Measurements from ENCODE around the gene DEPDC5.
"Not testable (repeated sequence)": the region's sequence is repeated elsewhere in the genome, so short reads cannot be mapped to it uniquely, and the experiment has no call there.

Gene DEPDC5

DNA sequence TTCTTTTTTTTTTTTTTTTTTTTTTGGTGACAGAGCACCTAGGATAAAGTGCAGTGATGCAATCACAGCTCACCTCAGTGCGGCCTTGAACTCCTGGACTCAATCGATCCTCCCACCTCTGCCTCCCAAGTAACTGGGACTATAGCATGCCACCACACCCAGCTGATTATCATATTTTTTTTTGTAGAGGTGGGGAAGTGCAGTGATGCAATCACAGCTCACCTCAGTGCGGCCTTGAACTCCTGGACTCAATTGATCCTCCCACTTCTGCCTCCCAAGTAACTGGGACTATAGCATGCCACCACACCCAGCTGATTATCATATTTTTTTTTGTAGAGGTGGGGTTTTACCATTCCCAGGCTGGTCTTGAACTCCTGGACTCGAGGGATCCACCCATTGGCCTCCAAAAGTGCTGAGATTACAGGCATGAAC is 61.6 kb downstream of the DEPDC5 start:
- not testable (repeated sequence) for DNase-seq

DNA sequence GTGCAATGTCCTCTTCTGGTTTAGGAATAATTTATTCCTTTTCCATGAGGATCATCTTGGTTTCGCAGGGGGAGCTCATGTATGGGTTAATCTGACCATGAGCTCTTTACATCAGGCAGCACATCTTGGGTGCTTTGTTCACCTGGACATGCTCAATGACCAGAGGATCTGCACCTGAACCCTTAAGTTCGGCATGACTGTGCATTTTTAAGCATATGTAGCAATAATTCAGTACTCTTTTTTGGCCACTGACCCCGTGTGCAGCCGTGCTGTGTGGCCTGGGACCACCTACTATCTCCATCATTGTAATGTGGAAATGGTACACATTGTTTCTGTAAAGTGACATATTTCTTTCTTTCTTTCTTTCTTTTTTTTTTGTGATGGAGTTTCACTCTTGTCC is 62.9 kb downstream of the DEPDC5 start:
- no peak for DNase-seq

DNA sequence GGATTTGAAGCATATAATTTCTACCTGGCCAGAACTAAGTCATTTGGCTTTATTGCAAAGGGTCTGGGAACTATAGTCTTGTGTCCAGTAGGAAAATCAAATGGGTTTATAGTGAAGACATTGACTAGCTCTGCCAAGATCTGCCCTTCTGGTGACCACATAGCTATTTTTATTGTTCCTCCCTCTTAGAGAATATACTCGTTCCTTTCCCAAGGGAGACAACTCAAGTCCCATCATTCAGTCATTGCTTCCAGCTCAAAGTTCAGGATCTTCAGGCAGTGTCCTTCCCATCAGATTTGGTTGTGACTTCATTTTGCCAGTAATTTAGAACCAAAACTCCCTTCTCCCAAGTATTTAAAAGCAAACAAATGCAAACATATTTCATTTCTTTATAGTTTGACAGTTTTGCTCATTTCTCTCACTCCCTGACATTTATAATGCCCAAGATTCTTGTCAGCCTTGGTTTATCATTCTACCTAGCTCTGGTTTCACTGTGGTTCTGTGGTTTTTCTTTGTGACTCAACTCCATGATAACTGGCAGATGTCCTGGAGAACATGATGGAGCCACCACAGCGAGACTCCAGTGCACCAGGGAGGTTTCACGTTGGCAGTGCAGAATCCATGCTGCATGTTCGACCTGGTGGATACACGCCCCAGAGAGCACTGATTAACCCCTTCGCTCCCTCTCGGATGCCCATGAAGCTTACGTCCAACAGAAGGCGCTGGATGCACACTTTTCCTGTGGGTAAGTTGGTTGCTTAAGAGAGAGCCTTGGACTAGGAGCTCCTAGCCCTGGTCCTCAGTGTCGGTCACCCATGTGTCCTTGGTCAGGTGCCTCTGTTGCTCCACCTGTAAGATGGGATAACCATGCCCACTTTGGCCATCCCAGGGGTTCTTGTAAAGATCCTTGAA is 64.9 kb downstream of the DEPDC5 start:
- DNase-seq: peak; percentile 16

DNA sequence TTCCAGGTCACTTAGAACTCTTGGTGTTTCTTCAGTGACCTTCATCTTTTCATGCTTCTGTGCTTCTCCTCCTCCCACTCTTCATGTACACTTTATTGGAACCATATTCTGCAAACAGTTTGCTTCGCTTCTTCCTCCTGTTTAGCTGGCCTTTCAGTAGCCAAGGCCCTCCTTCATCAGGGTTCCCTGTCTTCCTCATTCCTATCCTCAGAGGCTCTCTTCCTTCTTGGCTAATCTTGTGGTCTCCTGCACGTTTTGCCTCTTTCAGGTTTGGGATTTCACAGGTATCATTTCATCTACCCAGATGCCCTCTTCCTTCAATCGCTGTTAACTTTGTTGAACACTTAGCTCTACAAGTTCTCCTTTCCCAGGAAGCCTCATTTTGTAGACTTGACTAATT is 66.8 kb downstream of the DEPDC5 start:
- DNase-seq: no peak

DNA sequence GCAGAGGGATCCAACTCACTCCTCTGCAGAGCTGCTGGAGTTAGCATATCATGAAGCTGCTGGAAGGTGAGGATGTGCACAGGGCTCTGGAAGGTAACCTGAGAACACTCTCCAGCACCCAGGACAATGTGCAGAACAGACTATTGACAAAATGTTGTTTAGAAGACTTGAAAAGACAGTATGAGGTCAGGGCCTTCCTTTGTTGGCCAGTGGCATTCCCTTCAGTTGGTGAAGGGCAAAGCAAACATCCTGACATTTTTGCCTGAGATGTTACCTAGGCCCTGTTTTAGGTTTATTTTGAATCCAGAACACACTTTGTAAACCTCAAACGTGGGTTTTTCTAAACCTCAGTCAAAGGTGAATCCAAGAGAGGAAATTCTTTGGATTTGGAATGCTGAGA is 67.8 kb downstream of the DEPDC5 start:
- no peak for DNase-seq

DNA sequence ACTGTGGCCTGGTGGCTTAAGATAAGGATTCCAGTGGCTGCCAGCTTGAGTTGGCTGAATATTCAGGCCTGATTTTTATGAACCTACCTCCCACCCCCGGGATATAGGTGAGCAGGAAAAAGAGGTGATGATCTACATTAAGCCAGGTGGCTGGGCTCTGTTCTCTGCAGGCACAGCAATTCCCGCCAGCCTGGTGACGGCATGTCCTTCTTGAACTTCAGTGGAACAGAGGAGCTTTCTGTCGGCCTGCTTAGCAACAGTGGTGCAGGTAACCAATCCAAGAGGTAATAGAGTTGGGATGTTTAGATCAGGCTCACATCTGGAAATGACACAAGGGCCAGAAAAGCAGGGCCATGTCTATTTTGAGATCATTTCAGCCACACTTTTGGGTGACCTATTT is 68.7 kb downstream of the DEPDC5 start:
- DNase-seq: no peak

DNA sequence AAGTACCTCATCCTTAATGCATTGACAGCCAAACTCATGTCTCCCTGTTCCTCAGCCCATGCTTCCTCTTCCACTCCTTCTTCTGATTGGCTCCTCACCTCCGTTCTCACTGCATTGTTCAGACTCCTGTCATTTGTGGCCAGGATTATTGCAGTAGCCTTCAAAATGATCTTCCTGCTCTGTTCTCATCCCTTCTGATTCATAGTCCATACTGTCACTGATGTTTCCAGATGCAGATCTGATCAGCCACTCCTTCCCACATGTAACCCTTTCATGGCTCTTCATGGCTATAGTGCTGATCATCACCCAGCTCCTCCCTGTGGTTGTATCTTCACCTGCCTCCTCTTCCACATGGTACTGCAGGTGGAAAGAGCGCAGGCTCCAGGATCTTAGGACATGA is 71.7 kb downstream of the DEPDC5 start:
- DNase-seq: no peak

DNA sequence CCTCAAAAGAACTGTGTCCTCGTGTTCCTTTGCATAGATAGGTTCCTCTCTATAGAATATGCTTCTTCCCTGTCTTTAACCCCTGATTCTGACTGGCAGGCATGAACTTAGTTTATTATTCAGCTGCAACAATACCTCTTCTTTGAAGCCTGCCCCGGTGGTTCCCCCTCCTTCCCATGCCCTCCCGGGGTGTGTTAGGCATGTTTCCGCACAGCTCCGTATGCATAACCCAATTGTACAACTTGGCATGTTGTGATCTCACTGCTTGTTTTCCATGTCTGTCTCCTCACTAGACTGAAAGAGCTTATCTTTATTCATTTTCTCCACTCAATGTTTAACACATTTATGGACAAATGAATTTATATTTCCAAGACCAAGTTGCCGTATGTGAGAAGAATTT is 72.6 kb downstream of the DEPDC5 start:
- no peak for DNase-seq

DNA sequence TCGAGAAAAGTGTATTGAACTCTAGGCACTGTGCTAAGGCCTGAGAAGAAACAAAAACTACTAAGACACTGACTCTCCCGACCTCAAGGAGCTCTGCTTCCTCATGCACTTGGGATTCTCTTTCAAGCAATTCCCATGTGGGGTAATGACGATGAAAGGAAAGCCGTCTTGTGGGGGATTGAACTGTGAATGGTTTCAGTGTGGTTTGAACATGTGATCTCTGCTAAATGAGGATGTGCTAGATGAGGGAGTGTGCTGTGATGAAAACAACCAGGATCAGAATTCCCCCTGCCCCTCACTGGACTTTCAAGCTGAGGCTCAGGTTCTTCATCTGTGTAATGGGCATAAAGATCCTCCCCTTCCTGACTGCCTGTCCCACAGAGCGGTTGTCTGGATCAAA is 74.9 kb downstream of the DEPDC5 start:
- peak; percentile 60 for DNase-seq

DNA sequence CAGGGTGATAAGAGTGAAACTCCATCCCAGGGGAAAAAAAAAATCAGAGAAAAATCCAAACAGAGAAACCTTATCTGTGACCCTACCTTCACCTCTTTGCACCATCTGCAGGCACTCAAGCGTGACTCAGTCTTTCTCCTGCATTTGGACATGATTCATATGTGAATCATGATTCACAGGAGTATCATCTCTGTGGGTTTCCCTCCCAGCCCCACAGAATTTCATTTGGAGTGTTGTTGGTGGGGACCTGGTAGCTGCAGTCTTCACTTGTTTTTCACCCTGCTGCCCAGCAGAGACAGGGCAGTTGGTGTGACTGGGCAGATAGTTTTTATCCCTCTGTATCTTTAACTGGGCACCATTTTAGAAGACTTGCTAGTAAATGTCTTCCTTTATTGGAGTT is 75.7 kb downstream of the DEPDC5 start:
- peak; percentile 93 for DNase-seq

DNA sequence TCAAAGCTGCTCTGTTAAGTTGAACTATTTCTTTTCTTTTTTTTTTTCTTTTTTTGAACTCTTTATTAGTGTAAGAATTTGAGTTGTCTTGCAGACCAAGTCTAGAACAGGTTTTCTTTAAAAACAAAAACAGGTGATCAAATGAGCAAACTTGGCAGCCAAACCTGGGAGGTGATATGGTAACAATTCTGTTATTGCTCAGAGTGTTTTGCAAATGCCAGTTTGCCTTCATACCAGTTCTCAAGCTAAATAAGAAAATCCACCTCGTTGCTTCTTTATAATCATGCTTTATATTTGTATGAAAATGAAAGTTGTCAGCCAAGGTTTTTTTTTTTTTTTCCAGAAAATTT is 76.9 kb downstream of the DEPDC5 start:
- no peak for DNase-seq

DNA sequence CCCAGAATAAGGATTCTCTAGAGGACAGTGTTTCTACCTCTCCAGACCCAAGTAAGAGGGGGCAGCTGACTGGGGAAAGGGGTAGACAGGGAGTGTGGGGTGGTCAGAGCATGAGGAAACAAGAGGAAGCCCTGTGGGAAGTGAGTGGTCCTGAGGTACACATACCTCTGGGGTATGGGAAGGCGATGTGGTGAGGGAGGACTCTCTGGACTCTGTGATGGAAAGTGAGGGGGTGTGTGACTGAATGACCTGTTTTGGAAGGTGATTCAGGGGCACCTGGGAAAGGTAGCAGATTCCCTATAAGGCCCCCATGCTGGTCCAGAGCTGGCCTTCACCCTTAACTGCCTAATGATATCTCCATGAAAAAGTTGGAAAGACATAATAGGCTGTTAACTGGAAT is 80.1 kb downstream of the DEPDC5 start:
- no peak for DNase-seq

DNA sequence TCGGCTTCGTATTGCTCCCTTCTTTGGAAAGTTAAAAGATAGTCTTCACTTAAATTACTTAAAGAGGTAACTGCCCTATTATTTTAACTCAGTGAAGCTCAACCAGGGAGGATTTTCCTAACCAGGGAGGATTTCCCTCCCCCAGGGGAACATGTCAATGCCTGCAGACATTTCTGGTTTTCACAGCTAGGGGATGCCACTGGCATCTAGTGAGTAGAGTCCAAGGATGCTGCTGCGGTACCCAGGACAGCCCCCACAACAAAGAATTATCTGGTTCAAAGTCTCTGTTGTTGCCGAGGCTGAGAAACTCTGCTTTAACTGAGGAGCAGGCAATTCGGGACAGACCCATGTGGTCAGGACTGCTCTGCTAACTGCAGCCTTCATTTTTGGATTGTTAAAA is 82.2 kb downstream of the DEPDC5 start:
- DNase-seq: no peak

DNA sequence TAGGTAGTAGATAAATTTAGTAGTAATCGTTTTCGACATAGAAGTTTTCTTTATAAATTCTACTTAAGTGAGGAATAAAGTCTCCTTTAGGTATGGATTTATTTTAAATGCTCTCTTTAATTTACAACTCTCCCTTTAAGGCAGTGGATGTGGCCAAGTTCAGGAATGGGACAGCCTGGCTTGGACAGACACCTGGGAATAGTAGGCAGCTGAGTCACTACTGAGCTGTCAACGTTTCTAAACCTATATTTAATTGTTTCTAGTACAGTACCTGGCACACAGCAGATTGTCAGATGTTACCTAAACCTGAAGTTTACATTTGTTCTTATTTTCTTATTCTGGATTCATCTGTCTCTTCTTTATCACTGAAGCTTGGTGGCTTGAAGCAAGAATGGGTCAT is 85.1 kb downstream of the DEPDC5 start:
- no peak for DNase-seq

DNA sequence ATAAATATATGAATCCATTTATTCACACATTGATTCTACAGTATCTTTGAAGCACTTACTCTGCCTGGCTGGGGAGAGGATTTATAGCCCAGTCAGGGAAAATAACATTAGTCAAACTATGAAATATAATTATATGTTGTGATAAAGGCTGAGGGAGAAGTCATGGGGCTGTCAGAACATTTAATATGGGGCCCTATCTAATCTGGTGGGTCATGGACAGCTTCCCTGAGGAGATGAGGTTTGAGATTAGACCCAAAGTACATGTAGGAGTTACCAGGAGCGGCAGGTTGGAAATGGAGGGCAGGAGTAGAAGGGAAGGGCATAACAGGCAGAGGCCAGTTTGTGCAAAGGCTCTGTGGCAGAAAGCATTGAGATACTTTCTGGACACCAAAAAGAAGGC is 86.2 kb downstream of the DEPDC5 start:
- DNase-seq: no peak

DNA sequence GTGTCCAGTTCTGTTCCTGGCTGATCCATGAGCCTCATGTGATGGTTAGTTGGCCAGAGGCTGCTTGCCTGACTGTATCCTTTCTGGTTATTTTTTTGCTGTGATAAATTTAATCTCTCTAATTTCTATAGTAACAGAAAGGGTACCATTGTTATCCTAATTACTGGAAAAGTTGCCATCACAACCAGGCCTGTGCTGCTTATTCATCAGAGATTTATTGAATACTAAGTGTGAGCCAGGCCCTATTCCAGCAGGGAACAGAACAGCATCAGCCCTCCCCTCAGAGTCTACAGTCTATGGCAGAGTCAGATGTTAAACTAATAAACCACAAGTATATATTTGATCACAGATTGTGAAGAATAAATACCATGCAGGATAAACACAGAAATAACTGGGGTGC is 86.8 kb downstream of the DEPDC5 start:
- DNase-seq: no peak

DNA sequence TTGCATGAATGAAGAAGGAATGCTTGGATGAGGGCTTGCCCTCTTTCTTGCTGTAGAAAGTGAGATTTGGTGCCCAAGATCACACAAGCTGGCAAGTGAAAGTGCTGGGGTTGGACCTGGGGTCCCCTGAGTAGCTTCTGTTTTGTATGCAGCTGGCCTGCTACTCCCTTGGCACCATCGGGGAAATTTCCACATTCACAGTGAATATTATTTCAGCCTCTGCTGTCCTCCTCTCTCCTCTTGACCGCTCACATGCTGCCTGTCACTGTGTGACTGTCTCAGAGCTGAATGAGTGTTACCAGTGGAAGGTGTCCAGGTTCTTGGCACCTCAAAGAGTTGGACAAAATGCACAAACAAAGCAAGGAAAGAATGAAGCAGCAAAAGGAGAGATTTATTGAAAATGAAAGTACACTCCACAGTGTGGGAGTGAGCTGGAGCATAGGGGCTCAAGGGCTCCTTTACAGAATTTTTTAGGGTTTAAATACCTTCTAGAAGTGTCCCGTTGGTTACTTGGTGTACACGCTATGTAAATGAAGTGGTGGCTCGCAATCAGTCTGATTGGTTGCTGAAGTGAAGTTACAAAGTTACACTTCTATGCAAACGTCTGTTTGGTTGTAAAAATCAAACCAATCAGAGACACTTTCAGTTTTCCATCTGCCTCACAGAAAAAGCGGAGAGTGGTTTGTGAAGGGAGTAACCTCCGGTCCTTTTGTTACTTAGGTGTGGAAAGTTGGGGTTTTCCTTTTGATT is 87.4 kb downstream of the DEPDC5 start:
- DNase-seq: no peak

DNA sequence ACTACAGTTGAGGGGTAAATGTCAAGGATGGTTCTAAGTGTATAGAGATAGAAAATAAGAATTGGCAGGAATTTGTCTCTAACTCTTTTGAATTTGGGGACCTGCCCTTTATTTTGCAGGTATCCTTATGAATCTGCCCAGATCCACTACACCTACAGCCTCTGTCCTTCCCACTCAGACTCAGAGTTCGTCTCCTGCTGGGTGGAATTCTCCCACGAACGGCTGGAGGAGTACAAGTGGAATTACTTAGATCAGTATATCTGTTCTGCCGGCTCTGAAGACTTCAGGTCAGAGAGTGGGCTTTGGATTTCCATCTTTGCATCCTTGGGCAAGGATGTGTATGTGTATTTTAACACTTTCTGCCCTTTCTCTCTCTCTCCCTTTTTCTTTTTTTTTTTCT is 89.7 kb downstream of the DEPDC5 start:
- no peak for DNase-seq

DNA sequence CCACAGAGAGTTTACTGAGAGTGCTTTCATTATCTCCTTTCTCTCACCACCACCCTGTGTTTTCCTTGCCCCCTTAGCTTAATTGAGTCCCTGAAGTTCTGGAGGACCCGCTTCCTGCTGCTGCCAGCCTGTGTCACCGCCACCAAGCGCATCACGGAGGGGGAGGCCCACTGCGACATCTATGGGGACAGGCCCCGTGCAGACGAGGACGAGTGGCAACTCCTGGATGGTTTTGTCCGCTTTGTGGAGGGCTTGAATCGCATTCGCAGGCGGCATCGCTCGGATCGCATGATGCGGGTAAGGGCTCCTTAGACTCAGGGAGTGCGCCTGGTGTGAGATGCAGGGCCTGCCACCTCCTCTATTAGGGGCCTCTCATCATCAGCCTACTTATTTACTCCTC is 91.1 kb downstream of the DEPDC5 start:
- no peak for DNase-seq

DNA sequence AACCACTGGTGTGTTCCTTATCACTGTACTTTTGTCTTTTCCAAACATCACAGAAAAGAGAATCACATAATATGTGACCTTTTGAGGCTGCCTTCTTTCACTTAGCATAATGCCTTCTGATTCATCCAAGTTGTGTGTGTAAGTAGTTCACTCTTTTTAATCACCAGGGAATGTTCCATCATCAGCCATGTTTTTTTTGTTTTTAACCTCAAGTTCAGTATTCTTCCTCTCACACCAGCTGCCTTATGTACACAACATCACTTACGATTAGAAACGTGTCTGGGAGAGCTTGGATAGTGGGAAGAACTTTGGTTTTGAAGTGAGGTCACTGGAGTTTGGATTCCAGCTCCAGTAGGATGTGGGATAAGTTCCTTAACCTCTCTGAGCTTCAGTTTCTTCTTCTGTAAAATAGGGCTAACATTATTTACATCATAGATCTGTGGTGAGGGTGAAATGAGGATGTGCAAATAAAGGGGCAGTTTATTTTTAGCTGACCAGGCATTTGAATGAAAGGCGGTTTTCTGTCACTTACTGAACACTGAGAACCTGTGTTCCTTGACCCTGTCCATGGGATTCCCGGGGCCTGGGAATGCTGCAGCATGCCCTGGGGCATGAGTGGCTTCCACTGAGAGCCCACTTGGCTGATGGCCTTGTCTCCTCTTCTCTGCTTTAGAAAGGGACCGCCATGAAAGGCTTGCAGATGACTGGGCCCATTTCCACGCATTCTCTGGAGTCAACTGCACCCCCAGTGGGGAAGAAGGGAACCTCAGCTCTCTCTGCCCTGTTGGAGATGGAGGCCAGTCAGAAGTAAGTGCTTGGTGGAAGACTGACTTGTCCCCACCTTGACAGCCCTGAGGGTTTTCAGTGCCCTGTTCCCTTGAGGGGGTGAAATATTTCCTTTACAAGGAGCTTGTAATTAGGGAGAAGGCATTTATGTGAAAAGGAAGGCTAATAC is 92.6 kb downstream of the DEPDC5 start:
- no peak for DNase-seq

DNA sequence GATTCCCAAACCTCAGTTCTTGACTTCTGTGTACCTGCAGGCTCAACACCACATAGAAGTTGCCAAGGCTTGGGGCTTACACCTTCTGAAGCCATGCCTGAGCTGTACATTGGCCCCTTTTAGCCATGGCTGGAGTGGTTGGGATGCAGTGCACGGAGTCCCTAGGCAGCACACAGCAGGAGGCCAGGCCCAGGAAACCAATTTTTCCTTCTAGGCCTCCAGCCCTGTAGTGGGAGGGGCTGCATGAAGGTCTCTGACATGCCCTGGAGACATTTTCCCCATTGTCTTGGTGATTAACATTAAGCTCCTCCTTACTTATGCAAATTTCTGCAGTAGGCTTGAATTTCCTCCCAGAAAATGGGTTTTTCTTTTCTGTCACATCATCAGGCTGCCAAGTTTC is 94.6 kb downstream of the DEPDC5 start:
- no peak for DNase-seq

DNA sequence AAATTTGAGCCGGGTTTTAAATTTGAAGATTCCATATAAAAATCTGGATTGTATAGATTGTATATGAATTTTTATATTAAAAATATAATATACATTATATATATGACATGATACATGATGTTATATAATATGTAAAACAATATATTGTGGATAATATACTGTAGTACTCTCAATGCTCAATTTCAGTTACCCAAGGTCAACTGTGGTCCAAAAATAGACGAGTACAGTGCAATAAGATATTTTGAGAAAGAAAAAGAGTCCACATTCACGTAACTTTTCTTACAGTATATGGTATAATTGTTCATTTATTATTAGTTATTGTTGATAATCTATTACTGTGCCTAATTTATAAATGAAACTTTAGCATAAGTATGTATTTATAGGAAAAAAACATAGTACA is 96.3 kb downstream of the DEPDC5 start:
- DNase-seq: no peak
